HepG2 (cell line): Measurements from ENCODE around the gene FGFR3. TPM values are rescaled to one million over a fixed set of nuclear protein-coding genes. Genes with fewer than 3 reads are reported as not detected.
A peak's percentile ranks its signal among the peaks of the same experiment; 100 is the strongest.

ENCODE experiments used
- CHCHD3 ChIP-seq: sonication (generic); formaldehyde crosslinking; IDR thresholded peaks from 2 replicates; pipeline ENCODE4 v1.8.0; 2022; ENCODE audit warnings: mild to moderate bottlenecking, missing genetic modification reagents, moderate library complexity
- CHD4 ChIP-seq: fragments of 200-600 bp; sonication (generic); IDR thresholded peaks from 2 replicates; pipeline ENCODE4 v1.7.0; 2017; ENCODE audit warnings: mild to moderate bottlenecking, low read length, borderline replicate concordance
- FOXK2 ChIP-seq: fragments of 450-650 bp; IDR thresholded peaks from 2 replicates; pipeline ENCODE4 v1.6.1; 2016
- FOXO1 ChIP-seq: sonication (generic); formaldehyde crosslinking; IDR thresholded peaks from 2 replicates; pipeline ENCODE4 v1.4.0; 2020; ENCODE audit warnings: missing genetic modification reagents
- GABPB1 ChIP-seq: IDR thresholded peaks from 2 replicates; pipeline ENCODE4 v1.6.1; 2016; ENCODE audit warnings: mild to moderate bottlenecking, missing genetic modification reagents, moderate library complexity, missing compliant biosample characterization
- JDP2 ChIP-seq: sonication (generic); formaldehyde crosslinking; IDR thresholded peaks from 2 replicates; pipeline ENCODE4 v1.8.1; 2022; ENCODE audit warnings: missing genetic modification reagents, borderline replicate concordance
- RFXAP ChIP-seq: sonication (generic); formaldehyde crosslinking; IDR thresholded peaks from 2 replicates; pipeline ENCODE4 v1.4.0; 2020; ENCODE audit warnings: missing genetic modification reagents, borderline replicate concordance
- YEATS2 ChIP-seq: sonication (generic); formaldehyde crosslinking; IDR thresholded peaks from 2 replicates; pipeline ENCODE4 v1.4.0; 2020; ENCODE audit warnings: missing genetic modification reagents, borderline replicate concordance
- ZFP36L1 ChIP-seq: sonication (generic); formaldehyde crosslinking; IDR thresholded peaks from 2 replicates; pipeline ENCODE4 v1.8.0; 2022; ENCODE audit warnings: mild to moderate bottlenecking, missing genetic modification reagents, moderate library complexity
- ZNF782 ChIP-seq: sonication (generic); formaldehyde crosslinking; IDR thresholded peaks from 2 replicates; pipeline ENCODE4 v1.4.0; 2020; ENCODE audit warnings: missing genetic modification reagents, mild to moderate bottlenecking, borderline replicate concordance
- polyA plus RNA-seq, 8 experiments: library from polyadenylated mRNA; depleted of rRNA in 3 of 8; stranded (reverse) in 7 of 8; unstranded in 1 of 8; fragments of >200 nt; fragmentation: Illumina TruSeq in 4 of 8; extraction: Trizol in 4 of 8; gene quantifications; 2 replicates each; pipeline versions ENCODE4 v1.2.1 to v1.2.3, GENCODE V29; 2011 to 2016; ENCODE audit warnings: low read depth in 4 of 8, missing spikeins in 1 of 8, mixed read lengths in 1 of 8; ENCODE audit not compliant: insufficient read depth in 1 of 8
- total RNA-seq, 5 experiments: library from RNA; depleted of rRNA; stranded (reverse); fragments of >200 nt; fragmentation: Illumina TruSeq; extraction: Trizol; gene quantifications; 2 replicates each; pipeline ENCODE4 v1.2.3, GENCODE V29; 2016; ENCODE audit warnings: low read depth in 1 of 5
- TF ChIP-seq, protein P1 (sequence below), 2 experiments: fragments of 450-650 bp in 1 of 2; sonication (generic) in 1 of 2; formaldehyde crosslinking in 1 of 2; IDR thresholded peaks; 2 replicates each; pipeline versions ENCODE4 v1.6.1 to v1.8.0; 2016 to 2022; ENCODE audit warnings: antibody characterized with exemption in 1 of 2, mild to moderate bottlenecking in 1 of 2, missing genetic modification reagents in 1 of 2
- TF ChIP-seq, protein P2 (sequence below): sonication (generic); formaldehyde crosslinking; IDR thresholded peaks from 2 replicates; pipeline ENCODE4 v1.8.0; 2022; ENCODE audit warnings: mild to moderate bottlenecking, missing genetic modification reagents
- TF ChIP-seq, protein P3 (sequence below): sonication (generic); formaldehyde crosslinking; IDR thresholded peaks from 2 replicates; pipeline ENCODE4 v1.8.0; 2022; ENCODE audit warnings: missing genetic modification reagents, mild to moderate bottlenecking, inconsistent platforms, borderline replicate concordance
- TF ChIP-seq, protein P4 (sequence below): conservative IDR thresholded peaks from 2 replicates; pipeline ENCODE4 v1.6.1; 2018; ENCODE audit warnings: missing genetic modification reagents

Gene FGFR3
- total and polyA plus RNA-seq, 2 of the 13 experiments (the other 11 are each of a cell fraction or from before 2014, with no cell fraction given), result 103 to 109 TPM

- TF ChIP-seq, protein P1, sequence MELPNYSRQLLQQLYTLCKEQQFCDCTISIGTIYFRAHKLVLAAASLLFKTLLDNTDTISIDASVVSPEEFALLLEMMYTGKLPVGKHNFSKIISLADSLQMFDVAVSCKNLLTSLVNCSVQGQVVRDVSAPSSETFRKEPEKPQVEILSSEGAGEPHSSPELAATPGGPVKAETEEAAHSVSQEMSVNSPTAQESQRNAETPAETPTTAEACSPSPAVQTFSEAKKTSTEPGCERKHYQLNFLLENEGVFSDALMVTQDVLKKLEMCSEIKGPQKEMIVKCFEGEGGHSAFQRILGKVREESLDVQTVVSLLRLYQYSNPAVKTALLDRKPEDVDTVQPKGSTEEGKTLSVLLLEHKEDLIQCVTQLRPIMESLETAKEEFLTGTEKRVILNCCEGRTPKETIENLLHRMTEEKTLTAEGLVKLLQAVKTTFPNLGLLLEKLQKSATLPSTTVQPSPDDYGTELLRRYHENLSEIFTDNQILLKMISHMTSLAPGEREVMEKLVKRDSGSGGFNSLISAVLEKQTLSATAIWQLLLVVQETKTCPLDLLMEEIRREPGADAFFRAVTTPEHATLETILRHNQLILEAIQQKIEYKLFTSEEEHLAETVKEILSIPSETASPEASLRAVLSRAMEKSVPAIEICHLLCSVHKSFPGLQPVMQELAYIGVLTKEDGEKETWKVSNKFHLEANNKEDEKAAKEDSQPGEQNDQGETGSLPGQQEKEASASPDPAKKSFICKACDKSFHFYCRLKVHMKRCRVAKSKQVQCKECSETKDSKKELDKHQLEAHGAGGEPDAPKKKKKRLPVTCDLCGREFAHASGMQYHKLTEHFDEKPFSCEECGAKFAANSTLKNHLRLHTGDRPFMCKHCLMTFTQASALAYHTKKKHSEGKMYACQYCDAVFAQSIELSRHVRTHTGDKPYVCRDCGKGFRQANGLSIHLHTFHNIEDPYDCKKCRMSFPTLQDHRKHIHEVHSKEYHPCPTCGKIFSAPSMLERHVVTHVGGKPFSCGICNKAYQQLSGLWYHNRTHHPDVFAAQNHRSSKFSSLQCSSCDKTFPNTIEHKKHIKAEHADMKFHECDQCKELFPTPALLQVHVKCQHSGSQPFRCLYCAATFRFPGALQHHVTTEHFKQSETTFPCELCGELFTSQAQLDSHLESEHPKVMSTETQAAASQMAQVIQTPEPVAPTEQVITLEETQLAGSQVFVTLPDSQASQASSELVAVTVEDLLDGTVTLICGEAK (IDR thresholded peaks at IDR 0.05), result no peak
- TF ChIP-seq, protein P1 (CRISPR knock-in tag; IDR thresholded peaks at IDR 0.05), result no peak
- TF ChIP-seq CHD4, result no peak
- peak; percentile 64; the same call in 1 of the 2 replicates for TF ChIP-seq GABPB1 (CRISPR knock-in tag)
- peak; percentile 82 for TF ChIP-seq RFXAP (CRISPR knock-in tag)
- TF ChIP-seq, protein P2, sequence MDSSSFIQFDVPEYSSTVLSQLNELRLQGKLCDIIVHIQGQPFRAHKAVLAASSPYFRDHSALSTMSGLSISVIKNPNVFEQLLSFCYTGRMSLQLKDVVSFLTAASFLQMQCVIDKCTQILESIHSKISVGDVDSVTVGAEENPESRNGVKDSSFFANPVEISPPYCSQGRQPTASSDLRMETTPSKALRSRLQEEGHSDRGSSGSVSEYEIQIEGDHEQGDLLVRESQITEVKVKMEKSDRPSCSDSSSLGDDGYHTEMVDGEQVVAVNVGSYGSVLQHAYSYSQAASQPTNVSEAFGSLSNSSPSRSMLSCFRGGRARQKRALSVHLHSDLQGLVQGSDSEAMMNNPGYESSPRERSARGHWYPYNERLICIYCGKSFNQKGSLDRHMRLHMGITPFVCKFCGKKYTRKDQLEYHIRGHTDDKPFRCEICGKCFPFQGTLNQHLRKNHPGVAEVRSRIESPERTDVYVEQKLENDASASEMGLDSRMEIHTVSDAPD, result no peak
- no peak for TF ChIP-seq YEATS2
- no peak for TF ChIP-seq ZFP36L1 (CRISPR knock-in tag)
- TF ChIP-seq, protein P3, sequence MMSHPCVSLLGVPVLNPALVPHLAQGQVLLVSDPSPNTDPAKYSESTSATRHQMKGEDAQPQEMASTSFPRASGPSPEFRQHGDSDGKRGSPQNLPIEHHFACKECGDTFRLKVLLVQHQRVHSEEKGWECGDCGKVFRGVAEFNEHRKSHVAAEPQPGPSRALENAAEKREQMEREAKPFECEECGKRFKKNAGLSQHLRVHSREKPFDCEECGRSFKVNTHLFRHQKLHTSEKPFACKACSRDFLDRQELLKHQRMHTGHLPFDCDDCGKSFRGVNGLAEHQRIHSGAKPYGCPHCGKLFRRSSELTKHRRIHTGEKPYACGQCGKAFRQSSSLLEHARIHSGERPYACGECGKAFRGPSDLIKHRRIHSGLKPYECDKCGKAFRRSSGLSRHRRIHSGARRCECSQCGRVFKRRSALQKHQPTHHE (CRISPR knock-in tag), result peak; percentile 80; the same call in 1 of the 2 replicates
- TF ChIP-seq, protein P4, sequence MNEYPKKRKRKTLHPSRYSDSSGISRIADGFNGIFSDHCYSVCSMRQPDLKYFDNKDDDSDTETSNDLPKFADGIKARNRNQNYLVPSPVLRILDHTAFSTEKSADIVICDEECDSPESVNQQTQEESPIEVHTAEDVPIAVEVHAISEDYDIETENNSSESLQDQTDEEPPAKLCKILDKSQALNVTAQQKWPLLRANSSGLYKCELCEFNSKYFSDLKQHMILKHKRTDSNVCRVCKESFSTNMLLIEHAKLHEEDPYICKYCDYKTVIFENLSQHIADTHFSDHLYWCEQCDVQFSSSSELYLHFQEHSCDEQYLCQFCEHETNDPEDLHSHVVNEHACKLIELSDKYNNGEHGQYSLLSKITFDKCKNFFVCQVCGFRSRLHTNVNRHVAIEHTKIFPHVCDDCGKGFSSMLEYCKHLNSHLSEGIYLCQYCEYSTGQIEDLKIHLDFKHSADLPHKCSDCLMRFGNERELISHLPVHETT (CRISPR knock-in tag), result 0 out of 2 replicates have a peak, but pooled peaks have one; percentile 14
- 0 out of 2 replicates have a peak, but pooled peaks have one; percentile 31 for TF ChIP-seq FOXO1
- TF ChIP-seq CHCHD3 (CRISPR knock-in tag), result no peak
- TF ChIP-seq JDP2 (CRISPR knock-in tag), result no peak
- TF ChIP-seq FOXK2, result no peak
- 0 out of 2 replicates have a peak, but pooled peaks have one; percentile 61 for TF ChIP-seq ZNF782 (CRISPR knock-in tag)
These were observed 26.7 kb upstream of the FGFR3 start (continued) for GRCh38 chr4:1766106-1767060.
